H1 (cell line): Measurements from ENCODE around the gene FMNL2. TPM values are rescaled to one million over a fixed set of nuclear protein-coding genes. Genes with fewer than 3 reads are reported as not detected.

Experiments used
- CTCF ChIA-PET: fragments of 300-600 bp; sonication (Branson Sonifier 250); formaldehyde crosslinking; loops from one replicate; lab custom pipeline; 2021; ENCODE audit not compliant: partially characterized antibody; lab: Charles Lee
- POLR2A ChIA-PET: fragments of 300-600 bp; sonication (Branson Sonifier 250); formaldehyde crosslinking; loops from one replicate; lab custom pipeline; 2021; ENCODE audit warnings: inconsistent platforms; ENCODE audit not compliant: partially characterized antibody; lab: Charles Lee
- DNase-seq, 2 experiments: peaks; one replicate each; pipeline versions ENCODE4 v3.0.0 to v3.0.0-alpha.2; 2010 to 2022; ENCODE audit warnings: low spot score in 2 of 2, low read depth in 1 of 2, mixed read lengths in 1 of 2
- FAIRE-seq: peaks from 2 replicates; lab custom pipeline; 2011; peaks lifted over from hg19 to GRCh38; lab: Jason Lieb, UNC
- H2AFZ ChIP-seq: 2 replicates; pipeline ENCODE4 v1.8.1; 2012; ENCODE audit warnings: low read length, inconsistent platforms
- H2AK5ac ChIP-seq: 2 replicates; pipeline ENCODE4 v1.6.1; 2013; ENCODE audit warnings: low read depth, low read length
- H2BK120ac ChIP-seq: replicated peaks from 2 replicates; pipeline ENCODE3; 2013; ENCODE audit warnings: low read depth, low read length, inconsistent platforms
- H2BK12ac ChIP-seq: 2 replicates; pipeline ENCODE4 v1.6.1; 2013; ENCODE audit warnings: low read depth, low read length
- H2BK15ac ChIP-seq: 2 replicates; pipeline ENCODE4 v1.6.1; 2013; ENCODE audit warnings: low read length
- H2BK20ac ChIP-seq: 2 replicates; pipeline ENCODE4 v1.6.1; 2013; ENCODE audit warnings: low read length
- H2BK5ac ChIP-seq: 2 replicates; pipeline ENCODE4 v1.6.1; 2013; ENCODE audit warnings: low read depth, low read length
- H3K14ac ChIP-seq: 2 replicates; pipeline ENCODE4 v1.6.1; 2013; ENCODE audit warnings: inconsistent platforms; ENCODE audit not compliant: insufficient read length
- H3K18ac ChIP-seq: 2 replicates; pipeline ENCODE4 v1.6.1; 2013; ENCODE audit warnings: low read length; ENCODE audit errors: extremely low read depth
- H3K23ac ChIP-seq: 2 replicates; pipeline ENCODE4 v1.6.1; 2013; ENCODE audit warnings: inconsistent platforms; ENCODE audit not compliant: insufficient read length
- H3K23me2 ChIP-seq: 2 replicates; pipeline ENCODE4 v1.6.1; 2013; ENCODE audit warnings: low read depth, low read length
- H3K27ac ChIP-seq: 2 replicates; pipeline ENCODE4 v1.6.1; 2011; ENCODE audit warnings: low read depth, low read length, inconsistent platforms
- H3K27me3 ChIP-seq, 4 experiments: replicated peaks in 1 of 4; 1 replicate in 1 of 4; 2 replicates in 3 of 4; pipeline versions ENCODE4 v1.6.1 to v1.8.1; 2011 to 2013; ENCODE audit warnings: low read length in 3 of 4, mild to moderate bottlenecking in 3 of 4, inconsistent platforms in 2 of 4, mixed read lengths in 2 of 4, moderate library complexity in 1 of 4; ENCODE audit not compliant: control insufficient read depth in 3 of 4, insufficient read depth in 3 of 4; ENCODE audit errors: extremely low read depth in 1 of 4
- H3K36me3 ChIP-seq, 4 experiments: 2 replicates each; pipeline versions ENCODE4 v1.6.1 to v1.8.1; 2011 to 2013; ENCODE audit warnings: mild to moderate bottlenecking in 4 of 4, low read length in 3 of 4, moderate library complexity in 2 of 4, control low read depth in 1 of 4, inconsistent platforms in 1 of 4; ENCODE audit not compliant: insufficient read depth in 4 of 4, control insufficient read depth in 2 of 4
- H3K4ac ChIP-seq: replicated peaks from 2 replicates; pipeline ENCODE3; 2013; ENCODE audit warnings: low read length, low read depth, mixed read lengths, inconsistent platforms; ENCODE audit not compliant: insufficient read length
- H3K4me1 ChIP-seq, 4 experiments: replicated peaks in 1 of 4; 1 replicate in 1 of 4; 2 replicates in 3 of 4; pipeline versions ENCODE4 v1.6.1 to v1.8.1; 2011 to 2013; ENCODE audit warnings: low read length in 3 of 4, inconsistent platforms in 2 of 4, mixed read lengths in 1 of 4; ENCODE audit not compliant: insufficient read depth in 4 of 4, control insufficient read depth in 3 of 4
- H3K4me2 ChIP-seq, 2 experiments: 2 replicates each; pipeline versions ENCODE4 v1.6.1 to v1.8.1; 2011 to 2013; ENCODE audit warnings: low read depth in 2 of 2, low read length in 2 of 2, control low read depth in 1 of 2, inconsistent platforms in 1 of 2, mild to moderate bottlenecking in 1 of 2; ENCODE audit not compliant: insufficient read depth in 1 of 2
- H3K4me3 ChIP-seq, 4 experiments: fragments of 200-600, 300-600 bp in 1 of 4; sonication (generic), shearing (Covaris generic), sonication (Bioruptor Twin) in 1 of 4; 2 replicates each; pipeline versions ENCODE4 v1.5.1 to v1.8.1; 2011 to 2016; ENCODE audit warnings: low read length in 4 of 4, low read depth in 3 of 4, control low read depth in 2 of 4, inconsistent platforms in 2 of 4, mild to moderate bottlenecking in 2 of 4, mixed read lengths in 1 of 4, moderate library complexity in 1 of 4; ENCODE audit not compliant: insufficient read depth in 2 of 4; ENCODE audit errors: extremely low read depth in 1 of 4
- H3K56ac ChIP-seq: replicated peaks from 2 replicates; pipeline ENCODE3; 2013; ENCODE audit warnings: low read depth, mild to moderate bottlenecking, mixed read lengths, low read length, inconsistent platforms; ENCODE audit not compliant: insufficient read length
- H3K79me1 ChIP-seq: 2 replicates; pipeline ENCODE4 v1.6.1; 2013; ENCODE audit warnings: low read depth, low read length, control low read depth
- H3K79me2 ChIP-seq, 2 experiments: 2 replicates each; pipeline versions ENCODE4 v1.6.1 to v1.8.1; 2012 to 2013; ENCODE audit warnings: low read length in 2 of 2, mild to moderate bottlenecking in 2 of 2, inconsistent platforms in 1 of 2; ENCODE audit not compliant: insufficient read depth in 2 of 2, control insufficient read depth in 1 of 2
- H3K9ac ChIP-seq, 4 experiments: replicated peaks in 1 of 4; 1 replicate in 1 of 4; 2 replicates in 3 of 4; pipeline versions ENCODE4 v1.6.1 to v1.8.1; 2011 to 2013; ENCODE audit warnings: low read depth in 3 of 4, low read length in 3 of 4, control low read depth in 2 of 4, mild to moderate bottlenecking in 2 of 4, moderate library complexity in 2 of 4, inconsistent platforms in 1 of 4; ENCODE audit errors: extremely low read depth in 1 of 4
- H3K9me3 ChIP-seq, 2 experiments: 2 replicates each; pipeline versions ENCODE4 v1.6.1 to v1.8.1; 2012 to 2013; ENCODE audit warnings: mild to moderate bottlenecking in 2 of 2, moderate library complexity in 2 of 2, control low read depth in 1 of 2, inconsistent platforms in 1 of 2, low read depth in 1 of 2, low read length in 1 of 2, mixed read lengths in 1 of 2; ENCODE audit not compliant: insufficient read depth in 2 of 2
- H4K20me1 ChIP-seq, 2 experiments: replicated peaks in 1 of 2; 2 replicates each; pipeline versions ENCODE3 to v1.8.1; 2011 to 2013; ENCODE audit warnings: inconsistent platforms in 2 of 2, low read length in 2 of 2, mild to moderate bottlenecking in 1 of 2; ENCODE audit not compliant: insufficient read depth in 2 of 2, control insufficient read depth in 1 of 2
- H4K5ac ChIP-seq: 2 replicates; pipeline ENCODE4 v1.6.1; 2013; ENCODE audit warnings: low read length, low read depth, mixed read lengths, inconsistent platforms; ENCODE audit not compliant: insufficient read length
- H4K8ac ChIP-seq: 2 replicates; pipeline ENCODE4 v1.8.0; 2013; ENCODE audit warnings: mild to moderate bottlenecking, moderate library complexity, low read length, inconsistent platforms; ENCODE audit not compliant: insufficient read depth; ENCODE audit errors: extremely low read depth
- H4K91ac ChIP-seq: replicated peaks from 2 replicates; pipeline ENCODE3; 2013; ENCODE audit warnings: low read length, mixed read lengths, inconsistent platforms; ENCODE audit not compliant: insufficient read length
- CTCF ChIP-seq, 3 experiments: IDR thresholded peaks; 1 replicate in 2 of 3; 2 replicates in 1 of 3; pipeline versions ENCODE4 v1.5.1 to v1.6.1; 2011; ENCODE audit warnings: low read length in 3 of 3, mild to moderate bottlenecking in 3 of 3, inconsistent platforms in 2 of 3, low read depth in 1 of 3, moderate library complexity in 1 of 3; ENCODE audit not compliant: insufficient read depth in 1 of 3; ENCODE audit errors: control extremely low read depth in 1 of 3
- EP300 ChIP-seq, 2 experiments: IDR thresholded peaks; 1 replicate in 1 of 2; 2 replicates in 1 of 2; pipeline ENCODE4 v1.6.1; 2011 to 2012; ENCODE audit warnings: low read depth in 2 of 2, low read length in 2 of 2, mild to moderate bottlenecking in 2 of 2, borderline replicate concordance in 1 of 2, inconsistent platforms in 1 of 2, moderate library complexity in 1 of 2
- HDAC2 ChIP-seq, 2 experiments: fragments of 300-600 bp in 1 of 2; sonication (generic) in 1 of 2; IDR thresholded peaks; 2 replicates each; pipeline ENCODE4 v1.6.1; 2011 to 2012; ENCODE audit warnings: low read depth in 2 of 2, low read length in 2 of 2, mild to moderate bottlenecking in 2 of 2, moderate library complexity in 2 of 2, borderline replicate concordance in 1 of 2, inconsistent platforms in 1 of 2
- NRF1 ChIP-seq: IDR thresholded peaks from 2 replicates; pipeline ENCODE4 v1.6.1; 2011; ENCODE audit warnings: mild to moderate bottlenecking, low read depth, low read length, improper control_type of control experiment
- SP1 ChIP-seq: IDR thresholded peaks from 2 replicates; pipeline ENCODE4 v1.6.1; 2011; ENCODE audit warnings: low read depth, low read length
- SP2 ChIP-seq: IDR thresholded peaks from 2 replicates; pipeline ENCODE4 v1.6.1; 2012; ENCODE audit warnings: mild to moderate bottlenecking, low read length, inconsistent platforms
- SP4 ChIP-seq: IDR thresholded peaks from 2 replicates; pipeline ENCODE4 v1.6.1; 2012; ENCODE audit warnings: low read length, inconsistent platforms
- ZNF274 ChIP-seq: IDR thresholded peaks from 2 replicates; pipeline ENCODE4 v1.7.0; 2012; ENCODE audit warnings: low read length, borderline replicate concordance; ENCODE audit errors: extremely low read depth
- WGBS, 2 experiments: shearing (Covaris generic) in 1 of 2; methylation state at CpG; one replicate each; pipeline versions ENCODE4 v1.1.6 to v1.1.7; 2013 to 2015; ENCODE audit warnings: low lambda C conversion rate in 2 of 2, mixed read lengths in 2 of 2, inconsistent platforms in 1 of 2, low coverage in 1 of 2, missing lambda C conversion rate in 1 of 2; ENCODE audit not compliant: insufficient replicate concordance in 2 of 2, insufficient coverage in 1 of 2, insufficient read length in 1 of 2; ENCODE audit errors: extremely low coverage in 1 of 2, missing lambda C conversion rate in 1 of 2; 5-methylcytosine and 5-hydroxymethylcytosine counted together
- polyA plus RNA-seq, 7 experiments: library from polyadenylated mRNA; depleted of rRNA in 3 of 7; stranded (reverse) in 5 of 7; unstranded in 2 of 7; fragments of >200 nt in 5 of 7; fragments of 200-250 nt in 2 of 7; gene quantifications; 1 replicate in 5 of 7; 2 replicates in 1 of 7; 4 replicates in 1 of 7; pipeline versions ENCODE4 v1.2.1 to v1.2.3, GENCODE V29; 2011 to 2013; ENCODE audit warnings: missing spikeins in 2 of 7, mixed read lengths in 2 of 7
- total RNA-seq: library from RNA; stranded (reverse); fragmentation: NEBNext Ultra II Directional; extraction: Animal tissue kit (Norgen Biotek cat#: 25700); gene quantifications from 2 replicates; pipeline ENCODE4 v1.2.1, GENCODE V29; 2021

Gene FMNL2
- total and polyA plus RNA-seq, 2 of the 8 experiments (the other 6 are each of a cell fraction or from before 2014, with no cell fraction given) = 15.5 to 45.1 TPM

- no peaks in the 10 kb centered on the region for H3K79me2 ChIP-seq
- no peak overlapping the region for H3K4ac ChIP-seq
- no peak overlapping the region for H4K5ac ChIP-seq
- H3K27ac ChIP-seq = no peak overlapping the region
- no peak overlapping the region for H3K4me3 ChIP-seq
- H3K4me2 ChIP-seq = no peak overlapping the region
- POLR2A ChIA-PET = interaction anchor here (0.7 kb wide), 1 partner anchor 41 kb away, joined by 3 read pairs; the partner anchor contains the start of gene PRPF40A
- H2AFZ ChIP-seq = no peak overlapping the region
- H3K27me3 ChIP-seq = no peaks in the 10 kb centered on the region
- no peaks in the 10 kb centered on the region for H3K9me3 ChIP-seq
- H3K23me2 ChIP-seq = no peaks in the 10 kb centered on the region
- H3K14ac ChIP-seq = no peak overlapping the region
- 93% methylated on average over 3 of the region's 3 CpGs; no CpG with 5 or more reads in 1 of the 2 experiments for WGBS, 2 experiments
- H3K23ac ChIP-seq = no peak overlapping the region
- FAIRE-seq (no peak), DNase-seq (no peak)
- no peaks in the 10 kb centered on the region for H3K79me1 ChIP-seq
- CTCF ChIA-PET = no interaction called here
- no peak overlapping the region for H3K9ac ChIP-seq
- no peak overlapping the region for H2BK12ac ChIP-seq
- no peak overlapping the region for H2BK120ac ChIP-seq
- H2BK15ac ChIP-seq = no peak overlapping the region
- H2AK5ac ChIP-seq = no peak overlapping the region
- no peak overlapping the region for H3K56ac ChIP-seq
- peaks cover 0 to 2% of the 10 kb centered on the region in 2 experiments for H4K20me1 ChIP-seq
- no peak overlapping the region for H2BK20ac ChIP-seq
- H2BK5ac ChIP-seq = no peak overlapping the region
- no peaks in the 10 kb centered on the region for H3K4me1 ChIP-seq
- H4K8ac ChIP-seq = no peak overlapping the region
- no peak overlapping the region for H3K18ac ChIP-seq
- H3K36me3 ChIP-seq = peaks cover 11 to 97% (median 57%) of the 10 kb centered on the region in 4 experiments
- H4K91ac ChIP-seq = no peak overlapping the region
- no peak for TF ChIP-seq SP4
- no peak for TF ChIP-seq SP1
- TF ChIP-seq SP2 = no peak
- no peak for TF ChIP-seq CTCF (IDR thresholded peaks at IDR 0.05; ENCODE audit: control extremely low read depth in 1 of 3, insufficient read depth in 1 of 3, low read depth in 1 of 3, low read length in 3 of 3)
- no peak for TF ChIP-seq ZNF274
- TF ChIP-seq NRF1 = no peak
- TF ChIP-seq HDAC2 (IDR thresholded peaks at IDR 0.05; ENCODE audit: borderline replicate concordance in 1 of 2, low read depth in 2 of 2, low read length in 2 of 2) = no peak
- no peak for TF ChIP-seq EP300 (IDR thresholded peaks at IDR 0.05; ENCODE audit: borderline replicate concordance in 1 of 2, low read depth in 2 of 2, low read length in 2 of 2)
Measured at GRCh38 chr2:152676461-152676860, 341.5 kb downstream of the FMNL2 start.
